HCT116 (cell line): ENCODE measurements around the gene RACGAP1.

Experiments used
- CEBPB ChIP-seq: IDR thresholded peaks from 2 replicates; pipeline ENCODE4 v1.6.1; 2012; ENCODE audit warnings: low read depth
- CTCF ChIP-seq, 3 experiments: fragments of 200-600 bp in 1 of 3; sonication (generic) in 1 of 3; IDR thresholded peaks in 2 of 3; conservative IDR thresholded peaks in 1 of 3; 2 replicates each; pipeline ENCODE4 v1.5.1; 2012 to 2017; ENCODE audit warnings: low read depth in 2 of 3, low read length in 2 of 3, antibody characterized with exemption in 1 of 3, borderline replicate concordance in 1 of 3, control low read depth in 1 of 3, mild to moderate bottlenecking in 1 of 3, mixed read lengths in 1 of 3, mixed run types in 1 of 3, moderate library complexity in 1 of 3; ENCODE audit not compliant: insufficient read depth in 1 of 3
- EZH2 ChIP-seq: fragments of 200-600 bp; sonication (generic); IDR thresholded peaks from 2 replicates; pipeline ENCODE4 v1.6.1; 2017; ENCODE audit warnings: antibody characterized with exemption, mixed run types
- EZH2phosphoT487 ChIP-seq: fragments of 200-600 bp; IDR thresholded peaks from 2 replicates; pipeline ENCODE4 v1.6.1; 2018; ENCODE audit warnings: antibody characterized with exemption, borderline replicate concordance
- JUND ChIP-seq: IDR thresholded peaks from 2 replicates; pipeline ENCODE4 v1.6.1; 2012
- MAX ChIP-seq: IDR thresholded peaks from 2 replicates; pipeline ENCODE4 v1.6.1; 2012
- POLR2A ChIP-seq: IDR thresholded peaks from 2 replicates; pipeline ENCODE4 v1.7.0; 2011; ENCODE audit warnings: borderline replicate concordance; ENCODE audit not compliant: insufficient read depth, insufficient read length; ENCODE audit errors: extremely low read depth
- POLR2AphosphoS5 ChIP-seq: IDR thresholded peaks from 2 replicates; pipeline ENCODE4 v1.6.1; 2011; ENCODE audit warnings: mild to moderate bottlenecking, low read depth, low read length, moderate library complexity
- RAD21 ChIP-seq: IDR thresholded peaks from 2 replicates; pipeline ENCODE4 v1.6.1; 2012; ENCODE audit warnings: low read depth, mild to moderate bottlenecking
- REST ChIP-seq: IDR thresholded peaks from 2 replicates; pipeline ENCODE4 v1.6.1; 2012; ENCODE audit warnings: low read depth
- ZFX ChIP-seq: fragments of 450-650 bp; IDR thresholded peaks from 2 replicates; pipeline ENCODE4 v1.6.1; 2017

- TF ChIP-seq RAD21: no peak
- TF ChIP-seq CTCF (IDR thresholded peaks at IDR 0.05 in 2 of 3, conservative IDR thresholded peaks at IDR 0.05 in 1 of 3; ENCODE audit: borderline replicate concordance in 1 of 3, insufficient read depth in 1 of 3, low read depth in 2 of 3, low read length in 2 of 3): no peak
- no peak for TF ChIP-seq POLR2A
- no peak for TF ChIP-seq POLR2AphosphoS5
- TF ChIP-seq CEBPB: no peak
- TF ChIP-seq EZH2phosphoT487: no peak
- TF ChIP-seq EZH2: no peak
- no peak for TF ChIP-seq REST
- no peak for TF ChIP-seq JUND
- TF ChIP-seq ZFX: no peak
- no peak for TF ChIP-seq MAX
These were observed 74.7 kb downstream of the RACGAP1 start, which contains the start of gene AQP2 for GRCh38 chr12:49950273-49951251.
